Neural cell (in vitro differentiated cells): ENCODE results near the gene TLNRD1. TPM values are rescaled to one million over a fixed set of nuclear protein-coding genes. Genes with fewer than 3 reads are reported as not detected.

ENCODE experiments used
- H2AFZ ChIP-seq: fragments of 200-600, 300-800 bp; sonication (generic), shearing (Covaris generic); 2 replicates; pipeline ENCODE4 v1.6.0; 2014; ENCODE audit warnings: low read depth, mild to moderate bottlenecking, antibody characterized with exemption, low read length, moderate library complexity
- H3F3A ChIP-seq: fragments of 200-600 bp; shearing (Covaris generic); 2 replicates; pipeline ENCODE4 v1.6.1; 2016; ENCODE audit warnings: mild to moderate bottlenecking, moderate library complexity, mixed read lengths, antibody characterized with exemption, low read length; ENCODE audit not compliant: insufficient read depth, poor library complexity, severe bottlenecking
- H3K27ac ChIP-seq: fragments of 200-600, 300-800 bp; sonication (generic), shearing (Covaris generic); 2 replicates; pipeline ENCODE4 v1.5.1; 2014; ENCODE audit warnings: mild to moderate bottlenecking, low read length, moderate library complexity
- H3K27me3 ChIP-seq: fragments of 300-800, 200-600 bp; sonication (generic), shearing (Covaris generic); 2 replicates; pipeline ENCODE4 v1.6.0; 2014; ENCODE audit warnings: mild to moderate bottlenecking, low read depth, low read length, moderate library complexity; ENCODE audit not compliant: insufficient read depth
- H3K36me3 ChIP-seq: fragments of 300-800, 200-600 bp; sonication (generic), shearing (Covaris generic); 2 replicates; pipeline ENCODE4 v1.5.1; 2014; ENCODE audit warnings: mild to moderate bottlenecking, antibody characterized with exemption, low read length, moderate library complexity; ENCODE audit not compliant: insufficient read depth
- H3K4me2 ChIP-seq: fragments of 300-800, 200-600 bp; sonication (generic), shearing (Covaris generic); 2 replicates; pipeline ENCODE4 v1.6.0; 2014; ENCODE audit warnings: mild to moderate bottlenecking, low read length
- H3K4me3 ChIP-seq: fragments of 300-800, 200-600 bp; sonication (generic), shearing (Covaris generic); 2 replicates; pipeline ENCODE4 v1.5.1; 2014; ENCODE audit warnings: mild to moderate bottlenecking, low read length, moderate library complexity
- H3K79me2 ChIP-seq: fragments of 200-600 bp; shearing (Covaris generic); replicated peaks from 2 replicates; pipeline ENCODE4 v1.6.0; 2014; ENCODE audit warnings: mild to moderate bottlenecking, low read length, moderate library complexity; ENCODE audit not compliant: insufficient read depth
- H3K9ac ChIP-seq: fragments of 300-800, 200-600 bp; sonication (generic), shearing (Covaris generic); 2 replicates; pipeline ENCODE4 v1.6.1; 2016; ENCODE audit warnings: mild to moderate bottlenecking, low read length, mixed read lengths
- H3K9me2 ChIP-seq: fragments of 200-600 bp; shearing (Covaris generic); 2 replicates; pipeline ENCODE4 v1.6.1; 2016; ENCODE audit warnings: mild to moderate bottlenecking, low read length, mixed read lengths; ENCODE audit not compliant: insufficient read depth
- H3K9me3 ChIP-seq: fragments of 200-600, 300-800 bp; sonication (generic), shearing (Covaris generic); 2 replicates; pipeline ENCODE4 v1.6.1; 2016; ENCODE audit warnings: mild to moderate bottlenecking, mixed run types, low read length, moderate library complexity, mixed read lengths
- H4K20me1 ChIP-seq: fragments of 200-600 bp; shearing (Covaris generic); 2 replicates; pipeline ENCODE4 v1.6.1; 2016; ENCODE audit warnings: mild to moderate bottlenecking, mixed run types; ENCODE audit not compliant: insufficient read depth
- CTCF ChIP-seq: fragments of 450-650 bp; IDR thresholded peaks from 2 replicates; pipeline ENCODE4 v1.5.1; 2014; ENCODE audit warnings: antibody characterized with exemption, mild to moderate bottlenecking, moderate library complexity; ENCODE audit not compliant: poor library complexity, severe bottlenecking
- EP300 ChIP-seq: fragments of 450-650 bp; conservative IDR thresholded peaks from 2 replicates; pipeline ENCODE4 v1.6.1; 2014; ENCODE audit warnings: antibody characterized with exemption, mild to moderate bottlenecking, moderate library complexity; ENCODE audit not compliant: poor library complexity, severe bottlenecking
- EZH2 ChIP-seq: fragments of 200-600, 300-800 bp; shearing (Covaris generic), sonication (generic); IDR thresholded peaks from 2 replicates; pipeline ENCODE4 v1.6.1; 2014; ENCODE audit warnings: antibody characterized with exemption, low read length, borderline replicate concordance, mild to moderate bottlenecking; ENCODE audit not compliant: insufficient read depth, poor library complexity, severe bottlenecking
- MXI1 ChIP-seq: fragments of 450-650 bp; conservative IDR thresholded peaks from 2 replicates; pipeline ENCODE4 v1.6.1; 2014; ENCODE audit warnings: antibody characterized with exemption, mild to moderate bottlenecking; ENCODE audit not compliant: poor library complexity, severe bottlenecking
- POLR2AphosphoS5 ChIP-seq: IDR thresholded peaks from 2 replicates; pipeline ENCODE4 v1.6.1; 2012
- RAD21 ChIP-seq: fragments of 450-650 bp; conservative IDR thresholded peaks from 2 replicates; pipeline ENCODE4 v1.6.1; 2014; ENCODE audit warnings: antibody characterized with exemption, mild to moderate bottlenecking, moderate library complexity
- REST ChIP-seq: IDR thresholded peaks from 2 replicates; pipeline ENCODE4 v1.6.1; 2012; ENCODE audit warnings: borderline replicate concordance
- SMC3 ChIP-seq: fragments of 450-650 bp; conservative IDR thresholded peaks from 2 replicates; pipeline ENCODE4 v1.6.1; 2014; ENCODE audit warnings: antibody characterized with exemption, mild to moderate bottlenecking, moderate library complexity; ENCODE audit not compliant: poor library complexity
- TAF1 ChIP-seq: IDR thresholded peaks from 2 replicates; pipeline ENCODE4 v1.6.1; 2012; ENCODE audit warnings: low read depth
- polyA plus RNA-seq: library from polyadenylated mRNA; depleted of rRNA; stranded (reverse); fragments of >200 nt; gene quantifications from 2 replicates; pipeline ENCODE4 v1.2.3, GENCODE V29; 2014

TLNRD1 gene
- polyA plus RNA-seq, 1 donor from 2014 or later, result 8.2 TPM

GRCh38 chr15:81014446-81015093, 13.8 kb downstream of the TLNRD1 start:
- H3F3A ChIP-seq, result no peaks in the 10 kb centered on the region
- H4K20me1 ChIP-seq, result no peaks in the 10 kb centered on the region
- H3K4me3 ChIP-seq, result no peak overlapping the region
- H3K79me2 ChIP-seq, result no peaks in the 10 kb centered on the region
- H3K27ac ChIP-seq, result no peak overlapping the region
- no peaks in the 10 kb centered on the region for H3K27me3 ChIP-seq
- TF ChIP-seq EP300 (no peak), MXI1 (no peak), CTCF (no peak), RAD21 (no peak), SMC3 (no peak), POLR2AphosphoS5 (no peak), REST (no peak), TAF1 (no peak), EZH2 (no peak)
- no peaks in the 10 kb centered on the region for H3K9me2 ChIP-seq
- no peaks in the 10 kb centered on the region for H3K9me3 ChIP-seq
- H3K9ac ChIP-seq, result no peak overlapping the region
- H3K36me3 ChIP-seq, result no peaks in the 10 kb centered on the region
- no peak overlapping the region for H2AFZ ChIP-seq
- no peak overlapping the region for H3K4me2 ChIP-seq

GRCh38 chr15:81015621-81016488, 15.1 kb downstream of the TLNRD1 start:
- TF ChIP-seq SMC3 (no peak), EP300 (no peak)
- H3K27ac ChIP-seq, result no peak overlapping the region
- no peaks in the 10 kb centered on the region for H3F3A ChIP-seq
- no peaks in the 10 kb centered on the region for H3K9me2 ChIP-seq
- H4K20me1 ChIP-seq, result no peaks in the 10 kb centered on the region
- no peaks in the 10 kb centered on the region for H3K27me3 ChIP-seq
- no peak overlapping the region for H3K9ac ChIP-seq
- H3K4me2 ChIP-seq, result no peak overlapping the region
- no peak overlapping the region for H3K4me3 ChIP-seq
- no peaks in the 10 kb centered on the region for H3K36me3 ChIP-seq
- no peak overlapping the region for H2AFZ ChIP-seq
- H3K9me3 ChIP-seq, result no peaks in the 10 kb centered on the region
- H3K79me2 ChIP-seq, result no peaks in the 10 kb centered on the region
